T-helper 17 cell (primary cell): ENCODE results near the gene PALLD. TPM values are rescaled to one million over a fixed set of nuclear protein-coding genes. Genes with fewer than 3 reads are reported as not detected.

Experiments
- ATAC-seq: fragments of 150-1000 bp; cut with Tn5 transposase; 2 replicates; pipeline ENCODE4 v1.10.0; 2021; ENCODE audit warnings: mild to moderate bottlenecking, moderate library complexity
- DNase-seq, 3 donors: peaks; one replicate each; pipeline versions ENCODE4 v3.0.0 to v3.0.0-alpha.2; 2020 to 2021
- H3K9me3 ChIP-seq: one replicate; pipeline ENCODE4 v1.7.0; 2013; ENCODE audit warnings: low read length, mild to moderate bottlenecking; ENCODE audit not compliant: control insufficient read depth, poor library complexity, severe bottlenecking
- H3K27ac Mint-ChIP-seq: one replicate; pipeline ENCODE4 v1.8.0; 2022; ENCODE audit warnings: mild to moderate bottlenecking, moderate library complexity, mixed read lengths
- H3K27me3 Mint-ChIP-seq: one replicate; pipeline ENCODE4 v1.8.0; 2022; ENCODE audit warnings: mixed read lengths
- H3K36me3 Mint-ChIP-seq: one replicate; pipeline ENCODE4 v1.8.0; 2022; ENCODE audit warnings: low read depth, mixed read lengths
- H3K4me1 Mint-ChIP-seq: one replicate; pipeline ENCODE4 v1.8.0; 2022; ENCODE audit warnings: mild to moderate bottlenecking, mixed read lengths
- H3K4me3 Mint-ChIP-seq: one replicate; pipeline ENCODE4 v1.8.0; 2022; ENCODE audit warnings: mild to moderate bottlenecking, moderate library complexity, mixed read lengths
- total RNA-seq, 4 donors: library from RNA in 2 of 4; stranded (reverse) in 2 of 4; gene quantifications; one replicate each; pipeline ENCODE4 v1.2.3 and lab custom pipeline; 2022 to 2026

PALLD gene
- total RNA-seq, 2 donors from 2014 or later, result 0.26 to 0.67 TPM

DNA sequence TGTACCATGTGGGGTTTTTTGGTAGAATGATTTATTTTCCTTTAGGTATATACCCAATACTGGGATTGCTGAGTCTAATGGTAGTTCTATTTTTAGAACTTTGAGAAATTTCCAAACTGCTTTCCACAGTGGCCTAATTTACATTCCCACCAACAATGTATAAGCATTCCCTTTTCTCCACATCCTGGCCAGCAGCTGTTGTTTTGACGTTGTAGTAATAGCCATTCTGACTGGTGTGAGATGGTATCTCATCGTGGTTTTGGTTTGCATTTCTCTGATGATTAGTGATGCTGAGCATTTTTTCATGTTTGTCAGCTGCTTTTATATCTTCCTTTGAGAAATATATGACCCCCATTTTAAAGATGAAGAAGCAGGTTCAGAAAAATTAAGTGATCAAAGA lies 359.5 kb downstream of the PALLD start:
- H3K36me3 Mint-ChIP-seq, result no peaks in the 10 kb centered on the region
- DNase-seq (no peak), ATAC-seq (no peak)
- H3K4me3 Mint-ChIP-seq, result no peak overlapping the region
- no peaks in the 10 kb centered on the region for H3K9me3 ChIP-seq
- H3K4me1 Mint-ChIP-seq, result peaks cover 7% of the 10 kb centered on the region
- H3K27me3 Mint-ChIP-seq, result peaks cover 33% of the 10 kb centered on the region
- H3K27ac Mint-ChIP-seq, result no peak overlapping the region

DNA sequence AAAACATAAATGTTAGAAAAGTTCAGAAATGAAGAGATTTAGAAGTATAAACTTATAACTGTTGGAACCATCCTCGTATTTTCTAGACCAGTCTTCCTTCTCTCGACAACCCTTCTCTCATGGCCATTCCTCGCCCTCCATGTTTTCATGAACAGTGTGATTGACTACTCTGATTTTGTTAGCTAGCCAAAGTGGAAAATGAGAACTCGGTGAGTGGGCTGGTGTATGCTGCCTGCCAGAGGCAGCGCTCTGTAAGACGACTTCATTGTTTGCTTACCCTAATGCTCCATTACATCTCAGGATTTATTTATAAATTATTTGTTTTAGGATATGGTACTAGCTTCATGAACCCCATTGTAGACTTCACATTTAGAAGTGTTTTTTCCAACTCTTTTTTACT lies 360.2 kb downstream of the PALLD start:
- H3K4me3 Mint-ChIP-seq, result no peak overlapping the region

DNA sequence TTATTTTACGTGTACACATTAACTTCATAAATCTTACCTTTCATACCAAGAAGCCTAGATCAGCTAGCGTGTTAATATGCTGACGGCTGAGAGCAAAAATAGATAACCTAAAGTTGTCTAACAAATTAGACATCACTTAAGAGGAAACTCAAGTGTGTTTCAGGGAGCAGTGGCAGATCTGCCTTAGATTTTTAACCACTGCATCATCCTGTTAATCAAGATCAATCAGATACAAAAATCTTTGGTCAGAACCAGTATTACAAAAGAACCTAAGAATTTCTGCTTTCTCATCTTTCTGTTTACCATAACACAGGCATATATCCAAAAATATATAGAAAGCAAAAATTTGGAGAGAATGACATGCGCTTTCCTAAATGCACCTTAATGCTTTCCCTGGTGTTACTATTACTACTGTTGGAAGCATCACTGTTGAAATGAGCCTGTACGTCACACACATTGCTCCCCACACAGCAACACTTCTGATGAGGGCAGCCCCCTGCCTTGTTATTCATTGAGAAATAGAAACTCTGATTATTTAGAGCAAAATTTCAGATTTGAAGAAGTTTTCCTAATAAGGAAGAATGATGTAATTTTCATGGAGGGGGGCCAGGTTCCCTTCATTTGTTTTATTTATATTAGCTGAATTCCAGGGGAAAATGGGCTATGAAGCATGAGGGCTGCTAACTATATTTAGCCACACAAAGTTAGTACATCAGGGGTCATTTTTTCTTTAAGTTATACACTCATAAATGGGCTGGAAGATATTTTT lies 360.9 kb downstream of the PALLD start:
- H3K36me3 Mint-ChIP-seq, result no peaks in the 10 kb centered on the region
- no peak overlapping the region for H3K27ac Mint-ChIP-seq
- DNase-seq (no peak), ATAC-seq (no peak)
- no peaks in the 10 kb centered on the region for H3K9me3 ChIP-seq
- no peak overlapping the region for H3K4me3 Mint-ChIP-seq
- H3K4me1 Mint-ChIP-seq, result peaks cover 7% of the 10 kb centered on the region
- peaks cover 38% of the 10 kb centered on the region for H3K27me3 Mint-ChIP-seq

More for the DNA sequence above, 360.2 kb downstream of the PALLD start:
- no peaks in the 10 kb centered on the region for H3K9me3 ChIP-seq
- ATAC-seq, result no peak
- no peak for DNase-seq
- Mint-ChIP-seq H3K27ac (no peak overlapping the region), H3K36me3 (no peaks in the 10 kb centered on the region), H3K27me3 (peaks cover 33% of the 10 kb centered on the region), H3K4me1 (peaks cover 7% of the 10 kb centered on the region)

DNA sequence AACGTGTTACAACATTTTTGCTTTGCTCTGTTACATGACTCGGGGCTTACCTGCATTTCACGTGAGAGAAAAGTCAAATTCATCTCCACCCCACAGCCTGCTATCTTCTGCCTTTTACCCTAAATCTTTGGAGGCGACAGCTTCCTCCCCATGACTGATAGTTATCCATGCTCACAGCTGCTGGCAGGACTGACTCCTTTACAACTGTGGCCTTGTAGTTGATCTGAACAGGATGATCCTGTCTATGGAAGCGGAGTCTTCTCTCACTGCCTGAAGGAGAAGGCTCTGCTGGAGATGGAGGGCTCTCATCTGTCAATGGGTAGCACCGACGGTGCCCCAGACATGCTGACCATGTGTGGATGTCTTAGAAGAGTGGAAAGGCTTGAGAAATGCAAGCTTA lies 362.2 kb downstream of the PALLD start:
- peaks cover 2% of the 10 kb centered on the region for H3K36me3 Mint-ChIP-seq
- DNase-seq, result no peak
- H3K9me3 ChIP-seq, result no peaks in the 10 kb centered on the region
- no peak for ATAC-seq
- no peaks in the 10 kb centered on the region for H3K4me1 Mint-ChIP-seq
- no peak overlapping the region for H3K4me3 Mint-ChIP-seq
- H3K27ac Mint-ChIP-seq, result no peak overlapping the region
- peaks cover 35% of the 10 kb centered on the region for H3K27me3 Mint-ChIP-seq

DNA sequence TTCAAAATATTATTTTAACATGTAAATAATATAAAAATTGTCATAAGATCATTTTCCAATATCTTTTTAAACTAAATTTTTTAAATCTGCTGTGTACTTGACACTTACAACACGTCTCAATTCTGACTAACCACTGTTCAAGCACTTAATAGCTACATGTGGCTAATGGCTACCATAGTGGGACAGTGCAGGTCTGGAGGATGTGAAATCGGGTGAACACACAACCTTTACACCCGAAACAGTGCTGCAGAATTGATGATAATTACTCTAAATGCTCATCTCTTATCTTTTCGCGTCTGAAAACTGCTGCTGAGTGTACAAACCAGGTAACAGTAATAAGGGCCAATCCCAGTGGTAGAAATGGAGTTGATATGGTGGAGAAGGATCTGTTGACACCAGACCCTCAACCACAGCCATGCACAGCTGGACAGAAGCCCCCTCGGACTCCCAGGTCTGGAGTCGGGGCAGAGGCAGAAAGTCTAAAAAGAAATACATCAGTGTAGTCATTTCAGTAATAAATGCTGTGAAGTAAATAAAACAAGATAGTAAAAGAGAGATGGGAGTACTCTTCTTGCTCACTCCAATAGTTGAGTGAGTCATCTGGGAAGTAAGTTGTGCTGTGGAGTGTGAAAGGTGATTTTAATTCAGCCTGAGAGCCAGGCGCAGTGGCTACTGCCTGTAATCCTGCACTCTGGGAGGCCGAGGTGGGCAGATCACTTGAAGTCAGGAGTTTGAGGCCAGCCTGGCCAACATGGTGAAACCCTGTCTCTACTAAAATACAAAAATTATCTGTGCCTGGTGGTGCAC lies 363.2 kb downstream of the PALLD start:
- Mint-ChIP-seq H3K27ac (no peak overlapping the region), H3K27me3 (peaks cover 32% of the 10 kb centered on the region), H3K4me3 (no peak overlapping the region), H3K36me3 (peaks cover 2% of the 10 kb centered on the region), H3K4me1 (no peaks in the 10 kb centered on the region)
- ATAC-seq (no peak), DNase-seq (no peak)
- no peaks in the 10 kb centered on the region for H3K9me3 ChIP-seq

DNA sequence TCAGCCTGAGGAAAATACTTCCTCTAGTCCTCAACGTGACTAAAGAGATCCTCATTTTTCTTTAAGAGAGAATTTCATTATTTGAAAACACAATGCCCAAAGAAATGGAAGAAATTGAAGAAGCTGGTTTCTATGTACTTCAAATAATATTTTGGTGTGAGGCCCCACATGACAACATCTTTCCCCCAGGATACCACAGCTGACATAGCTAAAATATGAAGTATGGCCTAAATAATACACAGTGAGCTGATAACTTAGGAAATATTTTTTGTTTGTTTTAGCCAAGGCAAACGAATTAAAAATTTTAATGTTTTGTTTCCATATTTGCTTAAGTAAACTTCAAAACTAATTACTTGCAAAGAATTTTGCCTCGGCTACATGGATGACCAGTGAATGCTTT lies 364.0 kb downstream of the PALLD start:
- ATAC-seq (no peak), DNase-seq (no peak)
- Mint-ChIP-seq H3K27me3 (peaks cover 37% of the 10 kb centered on the region), H3K4me3 (no peak overlapping the region), H3K4me1 (no peaks in the 10 kb centered on the region), H3K27ac (no peak overlapping the region), H3K36me3 (peaks cover 2% of the 10 kb centered on the region)
- no peaks in the 10 kb centered on the region for H3K9me3 ChIP-seq

DNA sequence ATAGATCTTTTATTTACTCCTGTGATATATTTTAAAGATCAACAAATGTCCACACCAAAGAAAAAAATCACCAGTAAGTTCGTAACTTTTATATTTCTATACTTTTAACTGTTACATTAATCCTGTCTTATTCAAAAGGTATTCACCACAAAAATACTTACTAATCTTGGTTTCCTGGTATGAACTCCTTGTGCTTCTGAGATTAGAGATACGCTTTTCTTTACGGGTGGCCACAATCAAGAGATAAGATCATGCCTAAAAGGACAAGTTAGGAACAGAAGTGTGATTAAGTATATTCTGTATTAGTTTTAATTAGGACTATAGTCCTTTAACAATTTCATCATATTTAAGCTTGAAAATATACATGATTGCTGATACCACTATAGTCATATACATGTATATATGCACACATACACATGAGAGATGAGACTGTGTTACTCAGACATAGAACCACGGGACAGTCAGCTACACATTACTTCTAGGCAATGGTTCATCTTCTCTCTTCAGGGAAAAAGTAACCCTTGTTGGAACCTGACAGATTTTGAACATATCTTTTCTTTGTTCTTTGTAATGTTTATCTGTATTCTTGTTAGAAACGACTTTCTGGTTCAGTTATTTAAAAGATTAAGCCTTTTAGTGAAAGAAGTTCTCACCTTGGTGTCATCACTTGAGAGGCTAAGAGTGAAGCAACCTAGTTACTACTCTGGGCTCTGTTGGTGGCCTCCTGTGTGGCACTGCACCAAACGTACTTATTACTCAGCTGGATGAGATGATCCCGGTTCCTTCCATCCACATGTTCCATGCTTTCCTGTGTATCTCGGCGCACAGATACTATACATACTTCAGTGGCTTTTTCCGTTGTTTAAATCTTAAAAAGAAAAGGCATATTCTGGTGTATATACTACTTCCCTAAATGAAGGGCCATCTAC lies 367.1 kb downstream of the PALLD start:
- DNase-seq (no peak), ATAC-seq (no peak)
- Mint-ChIP-seq H3K36me3 (peaks cover 2% of the 10 kb centered on the region), H3K4me1 (no peaks in the 10 kb centered on the region), H3K27me3 (peaks cover 42% of the 10 kb centered on the region), H3K4me3 (no peak overlapping the region), H3K27ac (no peak overlapping the region)
- no peaks in the 10 kb centered on the region for H3K9me3 ChIP-seq

DNA sequence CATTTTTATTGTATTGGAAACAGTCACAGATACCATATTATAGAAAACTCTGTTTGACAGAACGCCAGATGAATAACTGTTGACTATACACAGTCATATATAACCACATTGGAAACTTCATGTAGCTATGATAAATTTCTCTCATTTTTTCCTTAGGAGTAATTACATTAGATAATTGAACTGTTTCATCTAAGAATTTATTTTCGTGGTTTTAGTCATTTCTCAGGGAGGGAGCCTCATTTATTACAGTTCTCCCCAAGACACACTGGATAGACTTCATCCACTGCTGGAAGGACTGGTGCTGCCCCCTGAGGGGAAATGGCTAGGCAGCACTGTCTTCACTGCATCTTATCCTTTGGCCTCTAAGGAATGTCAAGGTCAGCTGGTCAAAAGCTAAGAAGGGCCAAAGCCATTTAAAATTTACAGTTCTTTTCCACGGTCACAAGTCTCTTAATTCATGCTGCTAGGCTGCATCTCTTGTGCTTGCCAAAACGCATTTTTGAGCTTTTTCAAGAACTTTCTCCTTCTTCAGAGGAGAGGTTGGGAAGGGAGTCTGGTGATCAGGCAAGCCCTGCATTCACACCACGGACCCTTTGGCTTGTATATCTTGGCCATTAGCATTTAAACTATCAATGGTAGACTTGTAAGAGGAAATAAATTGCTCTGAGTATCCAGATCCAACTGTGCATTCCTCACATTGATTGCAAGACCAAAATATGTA lies 368.1 kb downstream of the PALLD start:
- H3K9me3 ChIP-seq, result no peaks in the 10 kb centered on the region
- DNase-seq (no peak), ATAC-seq (no peak)
- H3K27ac Mint-ChIP-seq, result no peak overlapping the region
- H3K27me3 Mint-ChIP-seq, result peaks cover 35% of the 10 kb centered on the region
- H3K36me3 Mint-ChIP-seq, result peaks cover 4% of the 10 kb centered on the region
- H3K4me1 Mint-ChIP-seq, result no peaks in the 10 kb centered on the region
- H3K4me3 Mint-ChIP-seq, result no peak overlapping the region

DNA sequence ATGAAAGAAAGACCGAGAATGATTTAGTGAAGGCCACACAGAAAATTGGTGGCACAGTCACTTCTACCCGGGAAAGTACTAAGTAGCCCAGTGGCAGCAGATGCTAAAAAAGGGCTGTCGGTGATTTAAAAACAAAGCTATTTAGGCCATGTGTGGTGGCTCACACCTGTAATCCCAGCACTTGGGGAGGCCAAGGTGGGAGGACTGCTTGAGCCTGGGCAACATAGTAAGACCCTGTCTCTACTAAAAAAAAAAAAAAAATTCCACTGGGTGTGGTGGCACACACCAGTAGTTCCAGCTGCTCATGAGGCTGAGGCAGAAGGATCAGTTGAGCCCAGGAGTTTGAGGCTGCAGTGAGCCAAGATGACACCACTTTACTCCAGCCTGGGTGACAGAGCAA lies 369.0 kb downstream of the PALLD start:
- no peak overlapping the region for H3K4me3 Mint-ChIP-seq
- H3K9me3 ChIP-seq, result no peaks in the 10 kb centered on the region
- H3K36me3 Mint-ChIP-seq, result peaks cover 4% of the 10 kb centered on the region
- ATAC-seq (no peak), DNase-seq (no peak)
- no peak overlapping the region for H3K27ac Mint-ChIP-seq
- peaks cover 32% of the 10 kb centered on the region for H3K27me3 Mint-ChIP-seq
- H3K4me1 Mint-ChIP-seq, result no peaks in the 10 kb centered on the region

DNA sequence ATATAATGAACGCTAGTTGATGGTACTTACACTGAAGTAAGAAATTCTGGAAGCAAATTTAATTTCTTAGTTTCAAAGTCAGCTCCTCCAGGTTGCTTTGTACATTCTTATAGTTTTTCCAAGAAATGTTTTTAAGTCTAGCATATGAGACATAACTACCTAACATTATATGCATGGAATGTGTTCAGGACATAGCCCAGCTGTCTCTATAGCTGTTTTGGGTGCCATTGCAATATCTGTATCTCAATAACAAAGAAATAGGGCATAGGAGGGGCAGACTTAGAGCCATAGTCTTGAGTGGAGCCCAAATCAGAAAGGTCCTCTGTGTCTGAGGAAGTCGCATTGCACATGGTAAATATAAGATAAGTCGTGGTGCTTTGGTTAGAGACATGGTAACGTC lies 369.8 kb downstream of the PALLD start:
- Mint-ChIP-seq H3K27me3 (peaks cover 32% of the 10 kb centered on the region), H3K36me3 (peaks cover 4% of the 10 kb centered on the region), H3K4me1 (no peaks in the 10 kb centered on the region), H3K4me3 (no peak overlapping the region), H3K27ac (no peak overlapping the region)
- no peaks in the 10 kb centered on the region for H3K9me3 ChIP-seq
- DNase-seq (no peak), ATAC-seq (no peak)

DNA sequence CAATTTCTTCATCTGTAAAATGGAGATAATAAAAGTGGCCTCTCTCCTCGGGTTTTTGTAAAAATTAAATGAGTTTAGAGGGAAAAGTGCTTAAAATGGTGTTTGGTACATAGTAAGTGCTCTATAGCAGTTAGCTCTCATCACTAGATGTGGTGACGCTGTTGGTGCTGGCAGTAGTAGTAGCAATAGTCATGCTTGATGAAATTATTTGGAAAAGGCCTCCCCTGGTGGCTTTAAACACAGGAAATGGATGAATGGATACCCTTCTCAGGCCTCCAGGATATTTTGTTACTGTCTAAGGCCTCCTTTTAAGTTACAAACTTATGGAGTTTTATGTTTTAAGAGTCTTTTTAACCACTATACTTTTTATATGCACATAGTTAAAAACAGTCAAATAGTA lies 370.3 kb downstream of the PALLD start:
- no peaks in the 10 kb centered on the region for H3K4me1 Mint-ChIP-seq
- H3K9me3 ChIP-seq, result no peaks in the 10 kb centered on the region
- no peak for DNase-seq
- no peak for ATAC-seq
- no peak overlapping the region for H3K4me3 Mint-ChIP-seq
- H3K27ac Mint-ChIP-seq, result no peak overlapping the region
- peaks cover 4% of the 10 kb centered on the region for H3K36me3 Mint-ChIP-seq
- H3K27me3 Mint-ChIP-seq, result peaks cover 37% of the 10 kb centered on the region

DNA sequence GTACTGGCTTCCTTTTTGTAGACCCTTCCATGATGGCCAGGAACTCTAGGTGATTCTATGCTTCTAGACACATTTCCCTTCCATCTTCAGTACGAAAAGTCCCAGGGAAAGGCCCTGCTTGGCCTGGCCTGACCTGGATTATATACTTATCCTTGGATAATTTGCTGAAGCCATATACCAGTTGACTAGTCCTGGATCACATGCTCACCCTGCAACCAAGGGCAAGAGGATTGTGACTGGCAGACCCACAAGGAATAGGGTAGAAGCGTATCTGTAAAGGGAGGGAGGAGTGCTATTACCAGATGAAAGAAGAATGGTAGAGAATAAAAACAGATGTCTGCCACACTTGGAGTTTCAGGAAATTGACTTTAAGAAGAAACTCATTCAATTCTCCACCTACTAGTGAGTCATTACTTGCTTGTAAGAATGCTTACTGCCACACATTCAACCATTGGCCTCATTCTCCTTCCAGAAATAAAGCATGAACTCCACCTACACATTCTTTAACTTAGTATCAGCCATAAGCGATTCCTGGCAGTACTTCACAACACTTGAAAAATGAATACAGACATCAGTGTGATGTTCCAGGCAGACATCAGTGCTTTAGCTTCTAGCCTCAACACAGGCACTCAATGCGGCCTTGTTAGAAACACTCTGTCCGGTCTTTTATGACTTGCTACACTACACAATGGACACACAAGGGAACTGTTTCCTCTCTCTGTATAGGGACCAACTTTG lies 371.4 kb downstream of the PALLD start:
- Mint-ChIP-seq H3K27ac (no peak overlapping the region), H3K36me3 (peaks cover 2% of the 10 kb centered on the region), H3K27me3 (peaks cover 32% of the 10 kb centered on the region), H3K4me1 (no peaks in the 10 kb centered on the region), H3K4me3 (no peak overlapping the region)
- no peak for ATAC-seq
- no peak for DNase-seq
- H3K9me3 ChIP-seq, result no peaks in the 10 kb centered on the region
